ENCODE data around the gene BCL2.

DNA sequence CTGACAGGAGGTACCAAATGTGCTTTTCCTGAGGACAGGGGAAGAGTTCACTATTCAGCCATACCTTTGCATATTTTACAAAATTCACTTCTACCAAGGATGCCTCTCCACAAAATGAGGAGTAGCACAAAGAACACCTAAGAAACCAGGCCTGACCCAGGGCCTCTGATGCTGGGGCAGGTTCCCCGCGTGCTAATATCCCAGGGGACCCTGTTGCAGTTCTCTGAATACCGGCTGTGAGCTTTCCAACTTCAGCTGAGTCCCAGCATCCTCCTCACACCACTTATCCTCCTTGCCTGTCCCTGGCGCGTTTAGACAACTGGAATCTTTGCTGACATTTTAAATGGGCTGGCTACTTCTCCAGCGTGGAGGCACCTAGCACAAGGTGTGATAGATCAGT lies 142.3 kb downstream of the BCL2 start:
- no peak for TF ChIP-seq POLR2A (IDR thresholded peaks at IDR 0.05)
- TF ChIP-seq, protein P1, sequence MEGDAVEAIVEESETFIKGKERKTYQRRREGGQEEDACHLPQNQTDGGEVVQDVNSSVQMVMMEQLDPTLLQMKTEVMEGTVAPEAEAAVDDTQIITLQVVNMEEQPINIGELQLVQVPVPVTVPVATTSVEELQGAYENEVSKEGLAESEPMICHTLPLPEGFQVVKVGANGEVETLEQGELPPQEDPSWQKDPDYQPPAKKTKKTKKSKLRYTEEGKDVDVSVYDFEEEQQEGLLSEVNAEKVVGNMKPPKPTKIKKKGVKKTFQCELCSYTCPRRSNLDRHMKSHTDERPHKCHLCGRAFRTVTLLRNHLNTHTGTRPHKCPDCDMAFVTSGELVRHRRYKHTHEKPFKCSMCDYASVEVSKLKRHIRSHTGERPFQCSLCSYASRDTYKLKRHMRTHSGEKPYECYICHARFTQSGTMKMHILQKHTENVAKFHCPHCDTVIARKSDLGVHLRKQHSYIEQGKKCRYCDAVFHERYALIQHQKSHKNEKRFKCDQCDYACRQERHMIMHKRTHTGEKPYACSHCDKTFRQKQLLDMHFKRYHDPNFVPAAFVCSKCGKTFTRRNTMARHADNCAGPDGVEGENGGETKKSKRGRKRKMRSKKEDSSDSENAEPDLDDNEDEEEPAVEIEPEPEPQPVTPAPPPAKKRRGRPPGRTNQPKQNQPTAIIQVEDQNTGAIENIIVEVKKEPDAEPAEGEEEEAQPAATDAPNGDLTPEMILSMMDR (IDR thresholded peaks at IDR 0.05): no peak
